Gastrocnemius medialis (tissue), 4 donors: Measurements from ENCODE around the gene TMEM269.

Experiments used
- POLR2A ChIP-seq, 2 donors: fragments of 450-650 bp; IDR thresholded peaks; one replicate each; pipeline ENCODE4 v1.6.1; 2017; ENCODE audit warnings: antibody characterized with exemption in 2 of 2, mild to moderate bottlenecking in 2 of 2, moderate library complexity in 2 of 2
- TF ChIP-seq, protein P1 (sequence below), 5 experiments: fragments of 450-650 bp in 3 of 5; fragments of 200-600 bp in 2 of 5; sonication (generic) in 2 of 5; IDR thresholded peaks in 4 of 5; conservative IDR thresholded peaks in 1 of 5; 1 replicate in 4 of 5; 2 replicates in 1 of 5; pipeline ENCODE4 v1.5.1; 2016 to 2019; ENCODE audit warnings: antibody characterized with exemption in 5 of 5, mild to moderate bottlenecking in 3 of 5, moderate library complexity in 3 of 5

DNA sequence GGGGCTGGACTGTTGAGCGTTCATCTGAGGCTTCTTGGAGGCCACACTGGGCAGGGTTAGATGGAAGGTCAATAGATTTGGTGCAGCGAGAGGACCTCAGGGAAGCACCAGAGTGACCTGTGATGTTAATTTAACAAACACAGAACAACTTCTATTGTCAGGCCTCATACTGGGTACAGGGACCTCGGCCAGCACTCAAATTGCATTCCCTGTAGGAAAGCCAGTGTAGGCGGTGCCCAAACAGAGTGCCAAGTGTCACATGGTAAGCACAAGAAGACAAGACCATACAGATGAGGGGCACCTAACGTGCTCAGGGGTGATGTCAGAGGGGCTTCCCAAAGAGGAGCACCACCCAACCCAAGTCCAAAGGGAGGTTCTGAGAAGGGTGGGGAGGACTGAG, 1.3 kb downstream of the TMEM269 start:
- no peak for TF ChIP-seq POLR2A (IDR thresholded peaks at IDR 0.05)
- TF ChIP-seq, protein P1, sequence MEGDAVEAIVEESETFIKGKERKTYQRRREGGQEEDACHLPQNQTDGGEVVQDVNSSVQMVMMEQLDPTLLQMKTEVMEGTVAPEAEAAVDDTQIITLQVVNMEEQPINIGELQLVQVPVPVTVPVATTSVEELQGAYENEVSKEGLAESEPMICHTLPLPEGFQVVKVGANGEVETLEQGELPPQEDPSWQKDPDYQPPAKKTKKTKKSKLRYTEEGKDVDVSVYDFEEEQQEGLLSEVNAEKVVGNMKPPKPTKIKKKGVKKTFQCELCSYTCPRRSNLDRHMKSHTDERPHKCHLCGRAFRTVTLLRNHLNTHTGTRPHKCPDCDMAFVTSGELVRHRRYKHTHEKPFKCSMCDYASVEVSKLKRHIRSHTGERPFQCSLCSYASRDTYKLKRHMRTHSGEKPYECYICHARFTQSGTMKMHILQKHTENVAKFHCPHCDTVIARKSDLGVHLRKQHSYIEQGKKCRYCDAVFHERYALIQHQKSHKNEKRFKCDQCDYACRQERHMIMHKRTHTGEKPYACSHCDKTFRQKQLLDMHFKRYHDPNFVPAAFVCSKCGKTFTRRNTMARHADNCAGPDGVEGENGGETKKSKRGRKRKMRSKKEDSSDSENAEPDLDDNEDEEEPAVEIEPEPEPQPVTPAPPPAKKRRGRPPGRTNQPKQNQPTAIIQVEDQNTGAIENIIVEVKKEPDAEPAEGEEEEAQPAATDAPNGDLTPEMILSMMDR (IDR thresholded peaks at IDR 0.05 in 4 of 5, conservative IDR thresholded peaks at IDR 0.05 in 1 of 5): no peak
